SK-N-SH treated with all-trans-retinoic acid at 6 μM for 48 hours (cell line): ENCODE measurements around the gene TEX44.

Source experiments
- GLIS3 ChIP-seq: fragments of 250-450 bp; sonication (Bioruptor Pico); IDR thresholded peaks from 2 replicates; pipeline ENCODE4 v1.5.0; 2020; ENCODE audit warnings: mild to moderate bottlenecking, moderate library complexity
- RARB ChIP-seq: fragments of 250-450 bp; sonication (Bioruptor Pico); IDR thresholded peaks from 2 replicates; pipeline ENCODE4 v1.8.0; 2021; ENCODE audit warnings: mild to moderate bottlenecking, moderate library complexity

GRCh38 chr2:231548752-231549151, 43.9 kb upstream of the TEX44 start:
- no peak for TF ChIP-seq RARB
- no peak for TF ChIP-seq GLIS3 (CRISPR knock-in tag)
